Neural crest cell (in vitro differentiated cells): ENCODE measurements around the gene RPL28. TPM values are rescaled to one million over a fixed set of nuclear protein-coding genes. Genes with fewer than 3 reads are reported as not detected.

Experiments used
- DNase-seq: peaks from one replicate; pipeline ENCODE4 v3.0.0; 2021; ENCODE audit warnings: low read depth, mixed read lengths, low spot score
- H3K27ac Mint-ChIP-seq: one replicate; pipeline ENCODE4 v1.8.0; 2021; ENCODE audit warnings: mild to moderate bottlenecking, mixed read lengths; ENCODE audit not compliant: unreplicated experiment
- H3K27me3 Mint-ChIP-seq: 2 replicates; pipeline ENCODE4 v1.8.0; 2021; ENCODE audit warnings: low read depth, mild to moderate bottlenecking, mixed read lengths
- H3K36me3 Mint-ChIP-seq: 2 replicates; pipeline ENCODE4 v1.8.0; 2021; ENCODE audit warnings: low read depth, mild to moderate bottlenecking, mixed read lengths
- H3K4me1 Mint-ChIP-seq: 2 replicates; pipeline ENCODE4 v1.8.0; 2021; ENCODE audit warnings: mixed read lengths
- H3K4me3 Mint-ChIP-seq: one replicate; pipeline ENCODE4 v1.8.0; 2021; ENCODE audit warnings: mild to moderate bottlenecking, mixed read lengths
- H3K9me3 Mint-ChIP-seq: 2 replicates; pipeline ENCODE4 v1.8.0; 2021; ENCODE audit warnings: mixed read lengths
- total RNA-seq: library from RNA; stranded (reverse); gene quantifications from 2 replicates; pipeline ENCODE4 v1.2.1, GENCODE V29; 2021
- TF ChIP-seq, protein P1 (sequence below): fragments of 200-600 bp; sonication (generic); conservative IDR thresholded peaks from 2 replicates; pipeline ENCODE4 v1.5.0; 2021; ENCODE audit warnings: antibody characterized with exemption, mild to moderate bottlenecking

The RPL28 gene
- total RNA-seq, 1 donor from 2014 or later, result 1,888 TPM

DNA sequence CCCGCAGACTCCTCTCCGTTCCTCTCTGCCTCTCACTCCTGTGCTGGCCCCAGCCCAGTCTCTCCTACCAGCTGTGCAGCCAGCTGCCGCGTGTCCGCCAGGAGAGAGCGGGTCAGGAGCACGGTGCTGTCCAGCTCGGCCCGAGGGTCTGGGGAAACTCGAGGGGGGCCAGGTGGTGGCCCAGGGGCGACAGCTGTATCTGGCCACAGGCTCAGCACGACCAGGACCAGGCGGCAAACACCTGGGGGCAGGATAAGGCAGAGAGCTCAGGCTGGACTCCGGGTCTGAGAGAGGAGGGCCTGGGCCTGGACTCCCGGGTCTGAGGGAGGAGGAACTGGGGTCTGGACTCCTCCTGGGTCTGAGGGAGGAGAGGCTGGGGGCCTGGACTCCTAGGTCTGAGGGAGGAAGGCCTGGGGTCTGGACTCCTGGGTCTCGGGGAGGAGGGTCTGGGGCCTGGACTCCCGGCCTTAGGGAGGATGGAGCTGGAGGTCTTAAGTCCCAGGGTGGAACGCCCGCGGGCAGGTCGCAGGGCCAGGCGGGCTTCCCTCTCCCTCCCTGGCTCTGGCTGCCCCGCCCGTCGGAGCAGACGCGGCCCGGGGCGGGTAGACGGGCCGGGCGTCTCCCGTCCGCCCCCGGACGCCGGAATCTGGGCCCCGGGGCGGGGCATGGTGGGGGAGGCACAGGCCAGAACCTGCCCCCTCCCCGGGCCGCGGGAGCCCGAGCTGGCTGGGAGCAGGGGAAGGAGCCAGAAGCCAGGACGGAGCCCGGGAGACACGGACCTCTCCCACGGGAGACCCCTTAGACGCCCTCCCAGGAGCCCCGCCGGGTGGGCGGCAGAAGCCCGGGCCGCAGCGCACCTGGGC, 16.8 kb upstream of the RPL28 start:
- H3K36me3 Mint-ChIP-seq, result no peaks in the 10 kb centered on the region
- H3K4me3 Mint-ChIP-seq, result no peak overlapping the region
- peaks cover 54% of the 10 kb centered on the region for H3K27me3 Mint-ChIP-seq
- H3K4me1 Mint-ChIP-seq, result peaks cover 22% of the 10 kb centered on the region
- H3K27ac Mint-ChIP-seq, result no peak overlapping the region
- DNase-seq, result no peak
- TF ChIP-seq, protein P1, sequence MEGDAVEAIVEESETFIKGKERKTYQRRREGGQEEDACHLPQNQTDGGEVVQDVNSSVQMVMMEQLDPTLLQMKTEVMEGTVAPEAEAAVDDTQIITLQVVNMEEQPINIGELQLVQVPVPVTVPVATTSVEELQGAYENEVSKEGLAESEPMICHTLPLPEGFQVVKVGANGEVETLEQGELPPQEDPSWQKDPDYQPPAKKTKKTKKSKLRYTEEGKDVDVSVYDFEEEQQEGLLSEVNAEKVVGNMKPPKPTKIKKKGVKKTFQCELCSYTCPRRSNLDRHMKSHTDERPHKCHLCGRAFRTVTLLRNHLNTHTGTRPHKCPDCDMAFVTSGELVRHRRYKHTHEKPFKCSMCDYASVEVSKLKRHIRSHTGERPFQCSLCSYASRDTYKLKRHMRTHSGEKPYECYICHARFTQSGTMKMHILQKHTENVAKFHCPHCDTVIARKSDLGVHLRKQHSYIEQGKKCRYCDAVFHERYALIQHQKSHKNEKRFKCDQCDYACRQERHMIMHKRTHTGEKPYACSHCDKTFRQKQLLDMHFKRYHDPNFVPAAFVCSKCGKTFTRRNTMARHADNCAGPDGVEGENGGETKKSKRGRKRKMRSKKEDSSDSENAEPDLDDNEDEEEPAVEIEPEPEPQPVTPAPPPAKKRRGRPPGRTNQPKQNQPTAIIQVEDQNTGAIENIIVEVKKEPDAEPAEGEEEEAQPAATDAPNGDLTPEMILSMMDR, result no peak
- no peaks in the 10 kb centered on the region for H3K9me3 Mint-ChIP-seq

DNA sequence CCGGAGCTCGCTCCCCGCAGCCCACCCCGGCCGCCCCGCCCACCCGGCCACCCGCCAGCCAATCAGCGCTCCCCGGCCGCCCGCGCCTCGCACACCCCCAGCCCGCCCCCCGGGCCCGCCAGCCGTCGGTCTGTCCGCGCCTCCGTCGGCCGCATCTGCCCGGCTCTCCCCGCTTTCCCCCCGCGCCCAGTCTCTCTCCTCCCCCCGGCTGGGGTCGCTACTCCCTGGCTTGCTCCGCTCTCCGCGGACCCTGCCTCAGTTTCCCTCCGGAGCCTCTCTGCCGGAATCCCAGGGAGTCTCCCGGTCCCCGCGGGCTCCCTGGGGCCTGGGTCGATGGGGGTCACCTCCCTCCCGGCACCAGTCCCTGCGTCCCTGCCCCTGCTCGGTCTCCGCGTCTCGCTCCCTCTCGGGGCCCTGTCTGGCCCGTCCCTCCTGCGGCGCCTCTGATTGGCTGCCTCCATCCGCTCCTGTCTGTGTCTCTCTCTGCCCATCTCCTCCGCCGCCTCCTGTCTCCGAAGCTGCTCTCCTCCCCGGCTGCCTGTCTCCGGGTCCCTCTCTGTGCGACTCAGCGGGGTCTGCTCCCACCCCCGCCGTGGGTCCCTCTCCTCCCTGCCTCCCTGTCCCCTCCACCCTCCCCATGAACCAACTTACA, 16.0 kb upstream of the RPL28 start:
- Mint-ChIP-seq H3K36me3 (no peaks in the 10 kb centered on the region), H3K27ac (peak overlapping the region; percentile 57), H3K4me3 (peak overlapping the region; percentile 71), H3K27me3 (peaks cover 55% of the 10 kb centered on the region), H3K4me1 (peaks cover 21% of the 10 kb centered on the region), H3K9me3 (no peaks in the 10 kb centered on the region)
- DNase-seq, result peak; percentile 55
- TF ChIP-seq, protein P1, result no peak

DNA sequence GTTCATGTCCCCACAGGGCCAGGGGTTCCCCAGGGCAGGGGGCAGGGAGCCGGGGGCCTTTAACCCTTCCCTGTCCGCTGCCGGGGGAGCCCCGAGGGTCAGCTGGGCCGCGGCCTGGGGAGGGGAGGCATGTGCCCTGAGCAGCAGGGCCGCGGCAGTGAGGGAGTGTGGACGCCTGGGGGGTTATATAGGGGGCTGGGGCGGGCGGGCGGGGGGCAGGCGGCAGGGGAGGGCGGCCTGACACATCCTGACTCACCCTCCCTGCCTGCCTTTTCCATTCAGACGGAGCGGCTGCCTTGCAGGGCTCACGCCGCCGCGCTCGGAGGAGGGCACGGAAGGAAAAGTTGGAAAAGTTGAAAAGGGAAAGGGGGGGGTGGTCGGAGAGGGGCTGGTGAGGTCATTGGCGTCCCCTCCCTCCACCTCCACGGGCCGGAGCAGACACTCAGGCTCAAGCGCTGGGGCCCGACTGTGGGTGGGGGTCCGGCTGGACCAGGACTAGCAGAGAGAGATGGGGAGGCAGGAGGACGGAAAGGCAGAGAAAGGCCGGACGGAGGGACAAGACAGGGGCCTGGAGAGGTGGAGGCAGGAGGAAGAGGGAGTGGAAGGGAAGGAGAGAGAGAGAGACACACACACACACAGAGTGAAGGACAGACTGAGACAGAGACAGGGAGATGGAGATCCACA, 15.3 kb upstream of the RPL28 start, which contains the start of gene IL11:
Gene IL11 (minus strand): TSS at position 159 of the 684 bp plus-strand sequence. CDS start 153 bp downstream, at position 6.
- Mint-ChIP-seq H3K36me3 (no peaks in the 10 kb centered on the region), H3K27me3 (peaks cover 55% of the 10 kb centered on the region), H3K4me3 (peak within 1 kb of the TSS; percentile 71), H3K9me3 (no peaks in the 10 kb centered on the region), H3K27ac (peak within 1 kb of the TSS; percentile 57), H3K4me1 (peaks cover 21% of the 10 kb centered on the region)
- DNase-seq, result no peak
- TF ChIP-seq, protein P1, result no peak

DNA sequence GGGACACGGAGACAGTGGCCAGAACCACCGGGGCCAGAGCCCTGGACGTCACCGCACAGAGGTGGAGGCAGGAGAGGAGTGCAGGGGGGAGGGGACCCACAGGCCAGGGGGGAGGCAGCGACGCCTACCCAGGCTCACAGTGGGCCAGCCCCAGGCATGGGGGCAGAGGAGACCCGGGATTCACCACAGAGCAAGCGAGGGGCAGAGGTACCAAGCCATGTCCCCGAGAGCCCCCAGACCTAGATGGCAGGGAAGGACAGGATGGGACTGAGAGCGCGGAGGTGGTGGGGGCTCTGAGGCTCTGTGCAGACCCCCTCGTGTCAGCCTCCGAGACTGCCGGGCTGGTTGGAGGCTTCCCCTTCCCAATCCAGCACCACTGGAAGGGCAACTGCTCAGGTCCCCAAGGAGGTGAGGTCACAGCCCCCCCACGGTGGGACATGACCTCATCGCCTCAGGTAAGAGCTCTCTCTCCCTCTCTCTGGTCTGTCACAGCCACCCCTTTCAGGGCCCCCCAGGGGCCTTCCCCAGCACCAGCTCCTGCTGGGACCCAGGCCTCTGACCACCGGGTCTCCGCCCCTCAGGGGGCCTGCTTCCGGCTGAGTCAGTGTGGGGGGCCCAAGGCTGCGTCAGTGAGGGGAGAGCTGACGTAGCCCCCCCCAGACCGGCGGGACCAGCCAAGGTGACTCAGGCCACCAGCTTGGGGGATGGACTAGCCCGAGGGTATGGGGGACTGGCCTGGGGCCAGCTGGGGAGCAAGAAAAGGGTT, 13.2 kb upstream of the RPL28 start:
- no peak overlapping the region for H3K4me3 Mint-ChIP-seq
- TF ChIP-seq, protein P1, result no peak
- no peaks in the 10 kb centered on the region for H3K9me3 Mint-ChIP-seq

More for the DNA sequence above, 13.2 kb upstream of the RPL28 start:
- Mint-ChIP-seq H3K27ac (no peak overlapping the region), H3K36me3 (no peaks in the 10 kb centered on the region), H3K4me1 (peaks cover 28% of the 10 kb centered on the region), H3K27me3 (peaks cover 64% of the 10 kb centered on the region)
- no peak for DNase-seq
